GM12892 (cell line): Measurements from ENCODE around the gene COL5A1.
"Not testable (repeated sequence)": the region's sequence is repeated elsewhere in the genome, so short reads cannot be mapped to it uniquely, and the experiment has no call there.

ENCODE experiments used
- DNase-seq: peaks from one replicate; pipeline ENCODE4 v3.0.0; 2011; ENCODE audit not compliant: insufficient read length
- FAIRE-seq: peaks from 2 replicates; lab custom pipeline; 2011; peaks lifted over from hg19 to GRCh38; lab: Jason Lieb, UNC
- POLR2A ChIP-seq: IDR thresholded peaks from 2 replicates; pipeline ENCODE4 v1.6.1; 2011; ENCODE audit warnings: low read depth, low read length, control low read depth
- POLR2AphosphoS5 ChIP-seq: IDR thresholded peaks from 2 replicates; pipeline ENCODE4 v1.6.1; 2011; ENCODE audit warnings: low read depth, low read length, control low read depth
- TAF1 ChIP-seq: IDR thresholded peaks from 2 replicates; pipeline ENCODE4 v1.6.1; 2011; ENCODE audit warnings: low read depth, mild to moderate bottlenecking, control low read depth, low read length, borderline replicate concordance

Gene COL5A1

DNA sequence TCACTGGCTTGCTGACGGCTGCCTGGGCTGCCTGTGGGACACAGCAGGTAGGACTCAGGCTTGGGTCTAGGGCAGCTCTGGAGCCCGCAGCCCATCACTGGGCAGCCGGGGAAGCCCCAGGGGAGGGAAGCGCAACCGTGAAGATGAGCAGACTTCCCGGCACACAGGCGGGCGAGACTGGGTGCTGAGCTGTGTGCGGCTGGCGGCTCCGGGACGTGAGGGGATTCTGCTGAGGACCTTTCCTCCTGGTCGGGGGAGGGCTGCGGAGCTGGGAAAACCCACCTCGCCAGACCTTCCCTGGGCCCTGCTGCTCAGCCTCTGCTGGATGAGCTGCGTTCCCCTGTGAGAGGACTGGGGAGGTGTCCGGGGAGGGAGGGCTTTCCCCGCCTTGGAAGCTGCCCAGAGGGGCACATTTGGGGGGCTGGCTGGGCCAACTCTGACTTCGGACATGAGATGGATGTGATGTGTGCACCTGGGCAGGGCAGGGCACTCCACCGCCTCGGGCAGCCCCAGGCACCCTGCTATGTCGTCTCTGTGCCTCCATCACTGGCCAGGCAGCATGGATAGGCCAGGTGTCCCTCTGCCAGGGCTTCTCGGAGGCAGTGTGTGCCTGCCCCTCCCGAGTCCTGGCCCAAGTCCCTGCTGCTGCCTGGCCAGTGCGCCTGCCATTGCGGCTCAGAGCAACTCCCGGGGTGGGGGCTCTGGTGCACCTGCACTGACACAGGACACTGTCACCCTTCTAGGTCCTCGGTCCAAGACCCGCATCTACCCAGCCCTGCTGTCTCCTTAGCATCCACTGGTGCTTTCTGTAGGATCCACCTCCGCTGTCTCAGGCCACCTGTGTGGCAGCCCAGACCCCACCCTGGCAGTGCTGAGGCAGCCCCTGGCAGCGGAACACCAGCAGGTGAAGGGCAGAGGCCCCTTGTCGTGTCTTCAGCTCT, 66.4 kb downstream of the COL5A1 start:
- TF ChIP-seq POLR2AphosphoS5, result no peak
- TF ChIP-seq POLR2A, result no peak
- no peak for TF ChIP-seq TAF1
- FAIRE-seq (no peak), DNase-seq (no peak)

DNA sequence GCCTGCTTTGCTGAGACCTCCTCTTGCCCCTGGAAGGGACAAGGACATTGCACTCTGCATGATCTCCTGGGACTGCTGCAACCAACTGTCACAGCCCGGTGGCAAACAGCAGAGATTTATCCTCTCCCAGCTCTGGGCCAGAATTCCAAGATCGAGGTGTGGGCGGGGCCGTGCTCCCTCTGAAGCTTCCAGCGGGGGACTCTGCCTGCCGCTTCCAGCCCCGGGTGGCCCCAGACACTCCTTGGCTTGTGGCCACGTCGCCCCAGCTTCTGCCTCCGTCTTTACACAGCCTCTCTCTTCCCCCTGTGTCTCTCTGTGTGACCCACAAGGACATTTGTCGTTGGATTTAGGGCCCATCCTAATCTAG, 67.1 kb downstream of the COL5A1 start:
- FAIRE-seq (no peak), DNase-seq (no peak)
- no peak for TF ChIP-seq POLR2AphosphoS5
- no peak for TF ChIP-seq POLR2A
- no peak for TF ChIP-seq TAF1

DNA sequence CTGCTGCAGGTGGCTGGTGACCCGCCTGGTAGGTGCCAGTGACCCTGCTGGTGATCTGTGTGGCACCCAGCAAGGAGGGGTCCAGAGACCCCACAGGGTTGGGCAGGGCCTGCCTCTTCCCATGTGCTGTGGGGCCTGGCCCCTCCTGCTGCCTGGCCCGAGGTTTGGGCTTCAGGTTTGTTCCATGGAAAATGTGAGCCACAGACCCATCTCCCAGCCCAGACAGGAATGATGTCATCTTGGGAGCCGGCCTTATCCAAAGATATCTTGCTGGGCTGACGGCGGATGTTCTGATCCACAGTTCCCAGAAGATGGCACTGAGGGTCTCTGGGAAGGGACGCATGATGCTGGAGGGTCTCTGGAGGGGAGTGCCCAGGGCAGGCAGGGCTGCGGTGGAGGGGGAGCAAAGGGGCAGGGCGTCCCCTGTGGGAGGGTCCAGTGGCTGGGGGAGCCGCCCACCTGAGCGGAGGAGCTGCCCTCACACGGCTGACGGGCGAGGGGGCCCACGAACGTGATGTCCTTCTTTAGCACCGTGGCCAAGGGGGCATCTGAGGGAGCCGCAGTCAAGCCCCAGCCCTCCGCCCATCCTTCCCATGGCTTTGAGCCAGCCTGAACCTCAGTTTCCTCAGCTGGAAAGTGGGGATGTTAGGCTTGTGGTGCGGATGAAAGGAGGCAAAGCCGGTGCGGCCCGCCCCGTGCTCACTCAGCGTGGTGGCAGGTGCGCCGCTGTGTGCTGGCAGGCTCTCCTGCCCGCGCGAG, 68.1 kb downstream of the COL5A1 start:
- FAIRE-seq, result no peak
- TF ChIP-seq POLR2A (no peak), POLR2AphosphoS5 (no peak), TAF1 (no peak)
- DNase-seq, result no peak

DNA sequence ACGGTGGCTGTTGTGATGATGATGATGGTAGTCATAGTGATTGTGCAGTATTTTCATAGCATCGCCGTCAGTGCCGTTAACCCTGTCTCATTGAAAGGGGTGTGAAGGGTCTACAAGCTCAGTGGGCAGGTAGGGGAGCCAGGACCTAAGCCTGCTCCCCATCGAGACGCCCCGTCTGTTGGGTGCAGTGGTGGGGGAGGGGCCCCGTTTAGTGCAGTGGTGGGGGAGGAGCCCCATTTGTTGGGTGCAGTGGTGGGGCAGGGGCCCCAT, 68.6 kb downstream of the COL5A1 start:
- no peak for DNase-seq
- no peak for FAIRE-seq
- TF ChIP-seq POLR2A, result no peak
- no peak for TF ChIP-seq TAF1
- TF ChIP-seq POLR2AphosphoS5, result no peak

DNA sequence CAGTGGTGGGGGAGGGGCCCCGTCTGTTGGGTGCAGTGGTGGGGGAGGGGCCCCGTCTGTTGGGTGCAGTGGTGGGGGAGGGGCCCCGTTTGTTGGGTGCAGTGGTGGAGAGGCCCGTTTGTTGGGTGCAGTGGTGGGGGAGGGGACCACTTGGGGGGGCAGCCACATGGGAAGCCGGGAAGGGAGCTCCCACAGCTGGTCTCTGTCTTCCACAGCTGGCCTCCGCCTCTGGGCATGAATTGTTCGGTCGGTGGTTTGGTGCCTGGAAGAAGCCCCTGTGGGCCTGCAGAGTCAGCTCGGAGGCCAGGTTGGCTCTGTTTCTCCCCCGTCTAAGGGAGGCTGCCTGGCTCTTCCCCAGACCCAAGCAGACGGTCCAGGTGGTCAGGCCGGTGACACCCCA, 69.3 kb downstream of the COL5A1 start:
- DNase-seq (no peak), FAIRE-seq (no peak)
- TF ChIP-seq TAF1 (no peak), POLR2A (no peak), POLR2AphosphoS5 (no peak)

DNA sequence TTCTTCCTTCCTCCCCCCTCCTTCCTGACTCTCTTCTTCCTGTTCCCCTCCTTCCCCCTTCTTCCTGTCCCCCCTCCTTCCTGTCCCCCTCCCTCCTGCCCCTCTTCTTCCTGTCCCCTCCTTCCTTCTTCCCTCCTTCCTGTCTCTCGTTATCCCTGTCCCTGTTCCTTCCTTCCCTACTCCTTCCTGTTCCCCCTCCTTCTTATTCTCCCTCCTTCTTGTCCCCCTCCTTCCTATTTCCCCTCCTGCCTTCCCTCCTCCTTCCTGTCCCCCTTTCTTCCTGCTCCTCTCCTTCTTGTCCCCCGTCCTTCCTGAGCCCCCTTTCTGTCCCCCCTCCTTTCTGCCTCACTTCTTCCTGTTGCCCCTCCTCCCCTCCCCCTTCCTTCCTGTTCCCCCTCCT, 70.6 kb downstream of the COL5A1 start:
- DNase-seq (no peak), FAIRE-seq (no peak)
- TF ChIP-seq POLR2AphosphoS5 (no peak), POLR2A (no peak), TAF1 (no peak)

DNA sequence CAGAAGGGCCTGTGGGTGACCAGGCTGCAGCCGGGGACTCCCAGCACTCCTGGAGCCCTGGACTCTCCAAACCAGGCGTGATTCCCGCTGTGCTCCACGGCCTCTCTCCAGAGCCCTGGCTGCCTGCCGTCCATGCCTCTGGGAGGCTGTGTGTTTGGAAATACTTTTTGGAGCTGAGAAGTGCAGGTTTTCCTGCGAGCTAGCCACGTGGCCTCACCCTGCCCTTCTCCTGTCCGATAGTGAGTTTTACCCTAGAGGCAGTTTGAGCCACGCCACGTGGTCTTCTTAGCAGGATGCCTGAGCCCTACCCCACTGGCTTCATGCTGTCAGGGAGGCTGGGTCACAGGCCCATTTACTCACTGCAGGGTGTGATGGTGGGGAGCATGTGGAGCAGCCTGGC, 71.3 kb downstream of the COL5A1 start:
- FAIRE-seq (no peak), DNase-seq (no peak)
- TF ChIP-seq POLR2A, result no peak
- TF ChIP-seq TAF1, result no peak
- no peak for TF ChIP-seq POLR2AphosphoS5

DNA sequence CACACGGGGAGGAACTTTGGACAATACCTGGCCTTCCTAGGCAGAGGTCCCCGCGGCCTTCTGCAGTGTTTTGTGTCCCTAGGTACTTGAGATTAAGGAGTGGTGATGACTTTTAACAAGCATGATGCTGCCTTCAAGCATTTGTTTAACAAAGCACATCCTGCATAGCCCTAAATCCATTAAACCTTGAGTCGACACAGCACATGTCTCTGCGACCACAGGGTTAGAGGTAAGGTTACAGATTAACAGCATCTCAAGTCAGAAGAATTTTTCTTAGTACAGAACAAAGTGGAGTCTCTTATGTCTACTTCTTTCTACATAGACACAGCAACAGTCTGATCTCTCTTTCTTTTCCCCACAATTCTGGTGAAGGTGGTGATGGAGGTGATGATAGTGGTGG, 73.9 kb downstream of the COL5A1 start:
- not testable (repeated sequence) for FAIRE-seq, DNase-seq

DNA sequence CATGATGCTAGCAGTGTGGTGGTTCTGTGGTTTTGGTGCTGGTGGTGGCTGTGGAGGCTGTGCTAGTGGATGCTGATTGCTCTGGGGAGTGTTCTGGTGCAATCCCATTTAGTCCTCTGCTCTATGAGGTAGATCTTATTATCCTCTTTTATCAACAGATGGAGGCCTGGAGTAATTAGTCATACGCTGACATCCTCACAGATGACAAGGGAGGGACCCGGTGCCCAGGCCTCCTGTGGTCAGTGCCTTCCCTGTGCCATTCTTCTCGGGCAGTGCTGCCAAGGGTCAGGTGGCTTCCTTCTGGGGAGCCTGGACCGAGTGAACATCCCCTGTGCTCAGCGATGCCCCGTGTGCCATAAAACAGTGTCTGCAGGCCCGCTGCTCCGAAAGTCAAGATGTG, 74.5 kb downstream of the COL5A1 start:
- no peak for DNase-seq
- TF ChIP-seq POLR2A (no peak), POLR2AphosphoS5 (no peak), TAF1 (no peak)
- FAIRE-seq, result no peak

DNA sequence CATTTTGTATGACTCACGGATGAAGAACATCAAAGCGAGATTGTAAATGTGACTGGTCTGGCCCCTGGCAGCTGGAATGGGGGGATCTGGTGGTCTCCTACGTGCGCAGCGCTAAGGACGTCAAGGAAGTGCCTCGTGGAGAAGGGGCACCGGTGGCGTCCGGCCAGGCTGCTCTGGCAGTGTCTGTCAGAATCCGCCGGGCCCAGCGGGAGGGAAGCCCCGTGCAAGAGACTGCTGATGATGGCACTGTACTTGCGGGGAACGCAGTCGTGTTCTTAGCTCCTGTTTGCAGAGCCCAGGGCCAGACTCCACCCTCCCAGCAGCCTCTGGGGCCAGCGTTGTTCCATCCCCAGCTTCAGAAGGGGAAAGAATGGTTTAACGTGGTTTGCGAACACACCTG, 75.5 kb downstream of the COL5A1 start:
- FAIRE-seq (no peak), DNase-seq (no peak)
- TF ChIP-seq POLR2A (no peak), TAF1 (no peak), POLR2AphosphoS5 (no peak)

DNA sequence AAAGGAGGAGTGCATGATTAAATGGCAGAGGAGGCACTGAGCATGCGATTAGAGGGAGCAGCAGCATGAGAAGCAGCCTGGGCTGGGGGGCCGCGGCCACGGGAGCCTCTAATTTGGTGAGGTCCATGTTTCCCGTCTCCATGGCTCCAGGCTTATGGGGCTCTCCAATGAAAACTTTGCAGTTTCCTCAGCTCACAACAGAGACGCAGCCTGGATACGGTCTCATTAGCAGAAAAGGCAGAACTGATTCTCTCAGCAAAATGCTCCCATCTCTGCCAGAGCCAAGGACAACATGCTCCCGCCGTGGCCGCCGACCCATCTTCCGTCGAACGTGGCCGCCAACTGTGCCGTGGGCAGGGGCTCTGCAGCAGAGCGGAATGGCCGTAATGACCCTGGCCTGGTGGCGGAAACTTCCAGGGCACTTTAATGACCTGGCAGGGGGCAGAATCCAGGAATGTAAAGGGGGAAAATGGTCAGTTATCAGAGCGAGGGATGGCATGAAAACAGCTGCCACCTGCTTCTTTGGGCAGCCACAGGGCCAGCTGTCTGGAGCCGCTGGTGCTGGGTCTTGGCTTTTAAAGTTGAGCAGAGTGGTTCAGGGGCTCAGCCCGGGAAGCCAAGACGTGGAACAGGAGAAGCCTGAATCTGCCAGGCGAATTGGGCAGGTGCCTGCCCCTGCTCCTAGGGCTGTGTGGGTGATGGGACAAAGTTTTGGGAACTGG, 76.5 kb downstream of the COL5A1 start:
- DNase-seq (no peak), FAIRE-seq (no peak)
- TF ChIP-seq TAF1 (no peak), POLR2A (no peak), POLR2AphosphoS5 (no peak)
